ENCODE results near the gene UTP25.

DNA sequence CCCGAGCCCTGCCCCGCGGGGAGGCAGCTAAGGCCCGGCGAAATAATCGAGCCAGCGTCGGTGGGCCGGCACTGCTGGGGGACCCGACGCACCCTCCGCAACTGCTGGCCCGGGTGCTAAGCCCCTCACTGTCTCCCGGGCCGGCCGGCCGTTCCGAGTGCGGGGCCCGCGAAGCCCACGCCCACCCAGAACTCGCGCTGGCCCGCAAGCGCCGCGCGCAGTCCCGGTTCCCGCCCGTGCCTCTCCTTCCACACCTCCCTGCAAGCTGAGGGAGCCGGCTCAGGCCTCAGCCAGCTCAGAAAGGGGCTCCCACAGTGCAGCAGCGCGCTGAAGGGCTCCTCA is 61.3 kb downstream of the UTP25 start:
- TF ChIP-seq TEAD4 (CRISPR knock-in tag; IDR thresholded peaks at IDR 0.05) (no peak), ZBTB21 (CRISPR knock-in tag; IDR thresholded peaks at IDR 0.05; ENCODE audit: borderline replicate concordance) (no peak)
- TF ChIP-seq, protein P1, sequence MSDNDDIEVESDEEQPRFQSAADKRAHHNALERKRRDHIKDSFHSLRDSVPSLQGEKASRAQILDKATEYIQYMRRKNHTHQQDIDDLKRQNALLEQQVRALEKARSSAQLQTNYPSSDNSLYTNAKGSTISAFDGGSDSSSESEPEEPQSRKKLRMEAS (CRISPR knock-in tag; IDR thresholded peaks at IDR 0.05): no peak
- TF ChIP-seq, protein P2, sequence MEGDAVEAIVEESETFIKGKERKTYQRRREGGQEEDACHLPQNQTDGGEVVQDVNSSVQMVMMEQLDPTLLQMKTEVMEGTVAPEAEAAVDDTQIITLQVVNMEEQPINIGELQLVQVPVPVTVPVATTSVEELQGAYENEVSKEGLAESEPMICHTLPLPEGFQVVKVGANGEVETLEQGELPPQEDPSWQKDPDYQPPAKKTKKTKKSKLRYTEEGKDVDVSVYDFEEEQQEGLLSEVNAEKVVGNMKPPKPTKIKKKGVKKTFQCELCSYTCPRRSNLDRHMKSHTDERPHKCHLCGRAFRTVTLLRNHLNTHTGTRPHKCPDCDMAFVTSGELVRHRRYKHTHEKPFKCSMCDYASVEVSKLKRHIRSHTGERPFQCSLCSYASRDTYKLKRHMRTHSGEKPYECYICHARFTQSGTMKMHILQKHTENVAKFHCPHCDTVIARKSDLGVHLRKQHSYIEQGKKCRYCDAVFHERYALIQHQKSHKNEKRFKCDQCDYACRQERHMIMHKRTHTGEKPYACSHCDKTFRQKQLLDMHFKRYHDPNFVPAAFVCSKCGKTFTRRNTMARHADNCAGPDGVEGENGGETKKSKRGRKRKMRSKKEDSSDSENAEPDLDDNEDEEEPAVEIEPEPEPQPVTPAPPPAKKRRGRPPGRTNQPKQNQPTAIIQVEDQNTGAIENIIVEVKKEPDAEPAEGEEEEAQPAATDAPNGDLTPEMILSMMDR (IDR thresholded peaks at IDR 0.05): no peak
